NB4 (cell line): ENCODE results near the gene PIK3CA.

Source experiments
- CTCF ChIP-seq: IDR thresholded peaks from one replicate; pipeline ENCODE4 v1.5.1; 2012; ENCODE audit warnings: low read depth, low read length
- MYC ChIP-seq: IDR thresholded peaks from 2 replicates; pipeline ENCODE4 v1.6.1; 2011; ENCODE audit warnings: low read depth, low read length
- POLR2A ChIP-seq: IDR thresholded peaks from 2 replicates; pipeline ENCODE4 v1.6.1; 2011; ENCODE audit warnings: mild to moderate bottlenecking; ENCODE audit not compliant: insufficient read length; ENCODE audit errors: extremely low read depth

DNA sequence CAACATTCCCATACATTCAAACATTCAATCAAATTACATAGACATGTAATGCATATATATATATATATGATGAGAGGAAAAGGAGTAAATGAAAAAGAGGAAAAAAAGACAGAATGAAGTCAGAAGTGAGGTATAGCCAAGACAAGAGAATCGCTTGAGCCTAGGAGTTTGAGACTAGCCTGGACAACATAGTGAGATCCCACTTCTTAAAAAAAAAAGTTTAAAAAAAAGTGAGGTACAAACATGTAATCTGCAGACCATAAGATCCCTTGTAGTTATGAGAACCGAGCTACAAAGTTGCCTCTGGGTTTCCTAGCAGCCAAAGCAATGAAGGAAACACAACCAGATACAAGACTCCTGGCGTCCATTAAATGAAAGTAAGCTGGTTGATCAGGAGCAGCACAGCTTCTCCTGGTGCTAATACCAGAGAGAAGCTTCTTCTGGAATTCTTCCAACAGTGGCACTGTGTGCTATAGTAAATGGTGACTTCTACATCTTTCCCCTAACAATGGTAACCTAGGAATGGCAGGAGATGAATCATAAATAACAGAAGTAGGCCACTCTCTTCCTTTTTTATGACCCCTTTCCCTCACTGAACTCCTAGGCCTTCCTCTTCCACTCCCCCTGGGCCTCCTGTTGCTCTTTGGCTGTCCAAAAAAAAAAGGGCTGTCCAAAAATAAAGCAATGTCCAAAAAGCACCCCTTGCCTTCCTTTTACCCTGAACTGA, 99.3 kb downstream of the PIK3CA start:
- no peak for TF ChIP-seq POLR2A
- TF ChIP-seq CTCF: no peak
- TF ChIP-seq MYC: no peak
